ENCODE results near the gene ZBED4. TPM values are rescaled to one million over a fixed set of nuclear protein-coding genes. Genes with fewer than 3 reads are reported as not detected.

The ZBED4 gene
- polyA plus RNA-seq, 3 donors, result 16.3 to 18.7 (median 17.9) TPM

GRCh38 chr22:49871482-49871881 is 17.8 kb downstream of the ZBED4 start:
- no peak for DNase-seq

GRCh38 chr22:49872347-49872746 is 18.7 kb downstream of the ZBED4 start:
- no peak for DNase-seq

GRCh38 chr22:49873228-49873940 is 19.7 kb downstream of the ZBED4 start:
- no peak for DNase-seq

GRCh38 chr22:49877642-49878041 is 24.0 kb downstream of the ZBED4 start:
- no peak for DNase-seq

- DNase-seq, result no peak
These were observed 24.6 kb downstream of the ZBED4 start for GRCh38 chr22:49878206-49878605.

- DNase-seq, result no peak
These were observed 26.2 kb downstream of the ZBED4 start for GRCh38 chr22:49879871-49880270.

GRCh38 chr22:49880281-49880680 is 26.6 kb downstream of the ZBED4 start:
- DNase-seq, result no peak

- no peak for DNase-seq
These were observed 28.2 kb downstream of the ZBED4 start for GRCh38 chr22:49881856-49882255.

GRCh38 chr22:49882519-49883293 is 29.1 kb downstream of the ZBED4 start:
- DNase-seq, result no peak

- no peak for DNase-seq
These were observed 29.6 kb downstream of the ZBED4 start for GRCh38 chr22:49883294-49883640.

- no peak for DNase-seq
These were observed 30.4 kb downstream of the ZBED4 start for GRCh38 chr22:49884075-49884474.

GRCh38 chr22:49884503-49885260 is 31.0 kb downstream of the ZBED4 start:
- DNase-seq, result no peak

GRCh38 chr22:49885281-49885680 is 31.6 kb downstream of the ZBED4 start:
- DNase-seq, result no peak

GRCh38 chr22:49885881-49886280 is 32.2 kb downstream of the ZBED4 start:
- no peak for DNase-seq

GRCh38 chr22:49886346-49887063 is 32.9 kb downstream of the ZBED4 start:
- no peak for DNase-seq

- DNase-seq, result peak; percentile 8
These were observed 33.4 kb downstream of the ZBED4 start for GRCh38 chr22:49887064-49887451.

GRCh38 chr22:49887702-49888101 is 34.1 kb downstream of the ZBED4 start:
- DNase-seq, result peak; percentile 67

- DNase-seq, result no peak
These were observed 35.4 kb downstream of the ZBED4 start for GRCh38 chr22:49889071-49889470.

- DNase-seq, result no peak
These were observed 38.7 kb downstream of the ZBED4 start for GRCh38 chr22:49892226-49892899.

GRCh38 chr22:49893025-49893424 is 39.4 kb downstream of the ZBED4 start:
- no peak for DNase-seq

GRCh38 chr22:49894322-49895054 is 40.8 kb downstream of the ZBED4 start:
- no peak for DNase-seq
